NCI-H2196 (cell line): ENCODE data around the gene CEL.
A peak's percentile ranks its signal among the peaks of the same experiment; 100 is the strongest.
"Not testable (repeated sequence)": the region's sequence is repeated elsewhere in the genome, so short reads cannot be mapped to it uniquely, and the experiment has no call there.

Experiments
- DNase-seq: peaks from one replicate; lab custom pipeline; 2025; ENCODE audit not compliant: unreplicated experiment; lab: John Stamatoyannopoulos, UW

CEL gene

GRCh38 chr9:133046900-133047295, 14.9 kb upstream of the CEL start:
- no peak for DNase-seq

- DNase-seq: peak; percentile 42
Measured at GRCh38 chr9:133048595-133048994, 13.2 kb upstream of the CEL start.

- DNase-seq: no peak
Measured at GRCh38 chr9:133049043-133049442, 12.7 kb upstream of the CEL start.

- peak; percentile 49 for DNase-seq
Measured at GRCh38 chr9:133050142-133050541, 11.6 kb upstream of the CEL start.

GRCh38 chr9:133050781-133051180, 11.0 kb upstream of the CEL start:
- peak; percentile 28 for DNase-seq

- DNase-seq: no peak
Measured at GRCh38 chr9:133051281-133051900, 10.4 kb upstream of the CEL start.

GRCh38 chr9:133051966-133052539, 9.7 kb upstream of the CEL start:
- no peak for DNase-seq

- no peak for DNase-seq
Measured at GRCh38 chr9:133054194-133054890, 7.4 kb upstream of the CEL start.

- no peak for DNase-seq
Measured at GRCh38 chr9:133054966-133055365, 6.8 kb upstream of the CEL start.

GRCh38 chr9:133055788-133056420, 5.9 kb upstream of the CEL start:
- no peak for DNase-seq

- DNase-seq: no peak
Measured at GRCh38 chr9:133056533-133056932, 5.2 kb upstream of the CEL start.

- no peak for DNase-seq
Measured at GRCh38 chr9:133057006-133057405, 4.8 kb upstream of the CEL start.

- DNase-seq: no peak
Measured at GRCh38 chr9:133057553-133057952, 4.2 kb upstream of the CEL start.

GRCh38 chr9:133058071-133058470, 3.7 kb upstream of the CEL start:
- DNase-seq: no peak

GRCh38 chr9:133058550-133059320, 3.0 kb upstream of the CEL start:
- DNase-seq: no peak

GRCh38 chr9:133059623-133060022, 2.2 kb upstream of the CEL start:
- no peak for DNase-seq

GRCh38 chr9:133060417-133060841, 1.4 kb upstream of the CEL start:
- no peak for DNase-seq

GRCh38 chr9:133061019-133061763, 590 bp upstream of the CEL start:
- peak; percentile 7 for DNase-seq

GRCh38 chr9:133062569-133062968, 788 bp downstream of the CEL start:
- DNase-seq: not testable (repeated sequence)

- DNase-seq: no peak
Measured at GRCh38 chr9:133063159-133063499, 1.3 kb downstream of the CEL start.
